AG09319 (cell line): Measurements from ENCODE around the gene ACIN1.

Experiments
- DNase-seq: peaks from one replicate; pipeline ENCODE4 v3.0.0-alpha.2; 2010; ENCODE audit warnings: low read depth; ENCODE audit errors: extremely low read depth
- CTCF ChIP-seq: IDR thresholded peaks from 2 replicates; pipeline ENCODE4 v1.5.1; 2011; ENCODE audit warnings: low read depth, mild to moderate bottlenecking, inconsistent platforms, low read length, moderate library complexity

Gene ACIN1

GRCh38 chr14:23055621-23056144 lies 39.3 kb downstream of the ACIN1 start:
- DNase-seq, result no peak
- TF ChIP-seq CTCF, result no peak

GRCh38 chr14:23055147-23055550 lies 39.8 kb downstream of the ACIN1 start:
- TF ChIP-seq CTCF, result no peak

GRCh38 chr14:23054000-23054811 lies 40.7 kb downstream of the ACIN1 start:
- DNase-seq, result no peak
- no peak; the same call in 1 of the 2 replicates for TF ChIP-seq CTCF

More at GRCh38 chr14:23055147-23055550, 39.8 kb downstream of the ACIN1 start:
- no peak for DNase-seq

GRCh38 chr14:23053426-23053825 lies 41.5 kb downstream of the ACIN1 start:
- no peak for DNase-seq
- TF ChIP-seq CTCF, result no peak

GRCh38 chr14:23052671-23053070 lies 42.3 kb downstream of the ACIN1 start:
- DNase-seq, result no peak
- no peak for TF ChIP-seq CTCF

GRCh38 chr14:23052182-23052623 lies 42.7 kb downstream of the ACIN1 start:
- DNase-seq, result no peak
- no peak; the same call in 1 of the 2 replicates for TF ChIP-seq CTCF
